CD4-positive, CD25-positive, alpha-beta regulatory T cell (primary cell): ENCODE results near the gene SBSN. TPM values are rescaled to one million over a fixed set of nuclear protein-coding genes. Genes with fewer than 3 reads are reported as not detected.

Experiments used
- polyA plus RNA-seq, 4 donors: library from polyadenylated mRNA; unstranded; fragments of 300-500 nt; fragmentation: Illumina TruSeq; gene quantifications; one replicate each; pipeline ENCODE4 v1.2.3, GENCODE V29; 2021
- total RNA-seq: library from RNA; stranded (reverse); gene quantifications from one replicate; pipeline ENCODE4 v1.2.3, GENCODE V29; 2022

The SBSN gene
- total and polyA plus RNA-seq, 5 donors from 2014 or later, result not detected

Other genes with a start within 250 kb of the SBSN start
- 0.32 TPM for gene HAMP, start 245.8 kb downstream of the SBSN start, total RNA-seq
- not detected for gene HAMP, start 245.8 kb downstream of the SBSN start, polyA plus RNA-seq
- not detected for gene MAG, start 236.2 kb downstream of the SBSN start, total RNA-seq
- under 1 TPM in 2 of 4 donors, not detected in 2; 0.16 to 0.28 TPM for gene MAG, start 236.2 kb downstream of the SBSN start, polyA plus RNA-seq
- gene CD22, start 199.1 kb downstream of the SBSN start, total RNA-seq, result 3.3 TPM
- 1 to 10 TPM in 1 of 4 donors, under 1 TPM in 2, not detected in 1; 0.15 to 1.9 (median 0.39) TPM for gene CD22, start 199.1 kb downstream of the SBSN start, polyA plus RNA-seq
- gene FFAR1, start 180.4 kb downstream of the SBSN start, total RNA-seq, result not detected
- not detected for gene FFAR1, start 180.4 kb downstream of the SBSN start, polyA plus RNA-seq
- 1.7 TPM for gene FFAR3, start 169.9 kb downstream of the SBSN start, total RNA-seq
- gene FFAR3, start 169.9 kb downstream of the SBSN start, polyA plus RNA-seq, result under 1 TPM in 1 of 4 donors, not detected in 3; 0.39 TPM
- gene GPR42, start 157.2 kb downstream of the SBSN start, total RNA-seq, result not detected
- gene GPR42, start 157.2 kb downstream of the SBSN start, polyA plus RNA-seq, result not detected
- gene FFAR2, start 80.1 kb downstream of the SBSN start, total RNA-seq, result not detected
- gene FFAR2, start 80.1 kb downstream of the SBSN start, polyA plus RNA-seq, result not detected
- not detected for gene KRTDAP, start 37.8 kb downstream of the SBSN start, total RNA-seq
- gene KRTDAP, start 37.8 kb downstream of the SBSN start, polyA plus RNA-seq, result not detected
- not detected for gene DMKN, start 14.7 kb downstream of the SBSN start, total RNA-seq
- gene DMKN, start 14.7 kb downstream of the SBSN start, polyA plus RNA-seq, result 1 to 10 TPM in 2 of 4 donors, under 1 TPM in 1, not detected in 1; 0.74 to 1.6 (median 1.0) TPM
- not detected for gene GAPDHS, start 5.1 kb upstream of the SBSN start, total RNA-seq
- not detected for gene GAPDHS, start 5.1 kb upstream of the SBSN start, polyA plus RNA-seq
- gene TMEM147, start 17.3 kb upstream of the SBSN start, total RNA-seq, result 37.1 TPM
- 100 to 1,000 TPM; 155 to 179 (median 160) TPM for gene TMEM147, start 17.3 kb upstream of the SBSN start, polyA plus RNA-seq
- not detected for gene ATP4A, start 35.3 kb upstream of the SBSN start, total RNA-seq
- not detected for gene ATP4A, start 35.3 kb upstream of the SBSN start, polyA plus RNA-seq
- gene PMIS2, start 57.9 kb upstream of the SBSN start, total RNA-seq, result not detected
- not detected for gene PMIS2, start 57.9 kb upstream of the SBSN start, polyA plus RNA-seq
- 25.9 TPM for gene HAUS5, start 84.4 kb upstream of the SBSN start, total RNA-seq
- gene HAUS5, start 84.4 kb upstream of the SBSN start, polyA plus RNA-seq, result 1 to 10 TPM; 5.1 to 8.1 (median 6.6) TPM
- 52.3 TPM for gene RBM42, start 100.7 kb upstream of the SBSN start, total RNA-seq
- gene RBM42, start 100.7 kb upstream of the SBSN start, polyA plus RNA-seq, result 10 to 100 TPM; 54.4 to 69.0 (median 59.2) TPM
- not detected for gene ETV2, start 113.4 kb upstream of the SBSN start, total RNA-seq
- under 1 TPM in 3 of 4 donors, not detected in 1; 0.44 to 0.67 (median 0.46) TPM for gene ETV2, start 113.4 kb upstream of the SBSN start, polyA plus RNA-seq
- gene COX6B1, start 120.0 kb upstream of the SBSN start, total RNA-seq, result 249 TPM
- 100 to 1,000 TPM; 854 to 919 (median 912) TPM for gene COX6B1, start 120.0 kb upstream of the SBSN start, polyA plus RNA-seq
- gene UPK1A, start 138.2 kb upstream of the SBSN start, total RNA-seq, result not detected
- not detected for gene UPK1A, start 138.2 kb upstream of the SBSN start, polyA plus RNA-seq
- 42.0 TPM for gene ZBTB32, start 176.2 kb upstream of the SBSN start, total RNA-seq
- gene ZBTB32, start 176.2 kb upstream of the SBSN start, polyA plus RNA-seq, result 1 to 10 TPM; 3.1 to 5.3 (median 4.6) TPM
- 73.0 TPM for gene KMT2B, start 189.7 kb upstream of the SBSN start, total RNA-seq
- 1 to 10 TPM in 1 of 4 donors, under 1 TPM in 3; 0.45 to 1.1 (median 0.68) TPM for gene KMT2B, start 189.7 kb upstream of the SBSN start, polyA plus RNA-seq
- gene IGFLR1, start 214.1 kb upstream of the SBSN start, total RNA-seq, result 80.5 TPM
- gene IGFLR1, start 214.1 kb upstream of the SBSN start, polyA plus RNA-seq, result 100 to 1,000 TPM; 109 to 151 (median 125) TPM
- 70.8 TPM for gene U2AF1L4, start 217.1 kb upstream of the SBSN start, total RNA-seq
- 10 to 100 TPM; 48.4 to 66.5 (median 58.5) TPM for gene U2AF1L4, start 217.1 kb upstream of the SBSN start, polyA plus RNA-seq
- 21.1 TPM for gene PSENEN, start 217.3 kb upstream of the SBSN start, total RNA-seq
- gene PSENEN, start 217.3 kb upstream of the SBSN start, polyA plus RNA-seq, result 10 to 100 TPM; 66.1 to 99.6 (median 72.9) TPM
- 11.7 TPM for gene LIN37, start 220.3 kb upstream of the SBSN start, total RNA-seq
- 10 to 100 TPM in 3 of 4 donors, 1 to 10 TPM in 1; 9.9 to 16.5 (median 11.8) TPM for gene LIN37, start 220.3 kb upstream of the SBSN start, polyA plus RNA-seq
- gene HSPB6, start 228.7 kb upstream of the SBSN start, total RNA-seq, result not detected
- gene HSPB6, start 228.7 kb upstream of the SBSN start, polyA plus RNA-seq, result not detected
- 39.5 TPM for gene PROSER3, start 229.9 kb upstream of the SBSN start, total RNA-seq
- 1 to 10 TPM; 4.3 to 6.4 (median 5.0) TPM for gene PROSER3, start 229.9 kb upstream of the SBSN start, polyA plus RNA-seq
- 46.7 TPM for gene ARHGAP33, start 247.3 kb upstream of the SBSN start, total RNA-seq
- under 1 TPM in 1 of 4 donors, not detected in 3; 0.40 TPM for gene ARHGAP33, start 247.3 kb upstream of the SBSN start, polyA plus RNA-seq